ENCODE measurements around the gene LRFN2.

LRFN2 gene

GRCh38 chr6:40369042-40369441 lies 218.1 kb downstream of the LRFN2 start:
- no peak for DNase-seq

GRCh38 chr6:40362859-40363258 lies 224.3 kb downstream of the LRFN2 start:
- DNase-seq = no peak

- DNase-seq = no peak
Observed at GRCh38 chr6:40359808-40360207, 227.4 kb downstream of the LRFN2 start.

- DNase-seq = no peak
Observed at GRCh38 chr6:40358473-40359460, 228.4 kb downstream of the LRFN2 start.

GRCh38 chr6:40356242-40356910 lies 230.8 kb downstream of the LRFN2 start:
- no peak for DNase-seq

- no peak for DNase-seq
Observed at GRCh38 chr6:40355532-40355931, 231.6 kb downstream of the LRFN2 start.

GRCh38 chr6:40355066-40355465 lies 232.1 kb downstream of the LRFN2 start:
- DNase-seq = no peak

- no peak for DNase-seq
Observed at GRCh38 chr6:40353967-40354452, 233.2 kb downstream of the LRFN2 start.

GRCh38 chr6:40353197-40353966 lies 233.8 kb downstream of the LRFN2 start:
- no peak for DNase-seq

- no peak for DNase-seq
Observed at GRCh38 chr6:40352527-40353170, 234.5 kb downstream of the LRFN2 start.

GRCh38 chr6:40352006-40352405 lies 235.2 kb downstream of the LRFN2 start:
- DNase-seq = no peak

- DNase-seq = no peak
Observed at GRCh38 chr6:40350747-40351217, 236.4 kb downstream of the LRFN2 start.

- no peak for DNase-seq
Observed at GRCh38 chr6:40349901-40350746, 237.0 kb downstream of the LRFN2 start.

GRCh38 chr6:40349123-40349900 lies 237.9 kb downstream of the LRFN2 start:
- DNase-seq = no peak

GRCh38 chr6:40348591-40348990 lies 238.6 kb downstream of the LRFN2 start:
- no peak for DNase-seq

GRCh38 chr6:40347571-40348011 lies 239.6 kb downstream of the LRFN2 start:
- DNase-seq = no peak

GRCh38 chr6:40346246-40346645 lies 240.9 kb downstream of the LRFN2 start:
- no peak for DNase-seq

GRCh38 chr6:40344566-40345167 lies 242.5 kb downstream of the LRFN2 start:
- DNase-seq = no peak

GRCh38 chr6:40343877-40344565 lies 243.1 kb downstream of the LRFN2 start:
- no peak for DNase-seq

Data from activated effector memory CD4-positive, alpha-beta T cell treated with Interleukin-2 at 50 U/mL for 16 hours (primary cell).